IPS-15b (cell line): ENCODE results near the gene NLRC5.
"Not testable (repeated sequence)": the region's sequence is repeated elsewhere in the genome, so short reads cannot be mapped to it uniquely, and the experiment has no call there.

Experiments
- H3K27me3 ChIP-seq: one replicate; pipeline ENCODE4 v1.6.1; 2013; ENCODE audit warnings: low read length; ENCODE audit not compliant: control insufficient read depth, insufficient read depth
- H3K36me3 ChIP-seq: one replicate; pipeline ENCODE4 v1.6.1; 2013; ENCODE audit warnings: low read length; ENCODE audit not compliant: control insufficient read depth, insufficient read depth
- H3K4me1 ChIP-seq: one replicate; pipeline ENCODE4 v1.6.1; 2013; ENCODE audit warnings: mild to moderate bottlenecking, low read length; ENCODE audit not compliant: control insufficient read depth, insufficient read depth
- H3K4me3 ChIP-seq: one replicate; pipeline ENCODE4 v1.5.1; 2013; ENCODE audit warnings: low read depth, low read length
- H3K9ac ChIP-seq: one replicate; pipeline ENCODE4 v1.6.1; 2013; ENCODE audit warnings: low read depth, mild to moderate bottlenecking, low read length
- H3K9me3 ChIP-seq: one replicate; pipeline ENCODE4 v1.6.1; 2013; ENCODE audit warnings: mild to moderate bottlenecking, low read length; ENCODE audit not compliant: control insufficient read depth, insufficient read depth

The NLRC5 gene

DNA sequence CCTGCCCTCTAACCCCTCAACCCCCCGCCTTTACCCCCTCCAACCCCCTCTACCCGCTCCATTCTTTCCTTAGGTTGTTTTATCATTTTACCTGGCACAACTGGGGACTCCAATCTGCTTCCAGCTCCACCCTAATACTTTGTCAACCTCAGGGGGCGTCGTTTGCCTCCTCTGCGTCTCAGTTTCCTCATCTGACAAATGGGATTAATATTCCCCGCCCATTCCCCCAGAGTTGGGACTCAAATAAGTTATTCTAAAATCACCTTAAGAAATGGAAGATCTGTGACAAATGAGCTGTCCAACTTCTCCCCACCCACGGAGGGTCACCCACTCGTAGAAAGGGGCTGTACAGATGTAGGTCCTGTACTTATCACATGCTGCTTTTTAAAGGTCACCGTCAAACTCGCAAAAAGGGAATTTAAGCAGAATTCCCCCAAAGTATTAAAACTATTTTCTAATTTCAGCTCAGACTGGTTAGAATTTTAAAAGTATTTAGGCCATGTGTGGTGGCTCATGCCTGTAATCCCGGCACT is 62.4 kb downstream of the NLRC5 start:
- Histone ChIP-seq H3K4me1 (peaks cover 4% of the 10 kb centered on the region), H3K9ac (no peak overlapping the region), H3K27me3 (no peaks in the 10 kb centered on the region), H3K36me3 (no peaks in the 10 kb centered on the region), H3K4me3 (no peak overlapping the region), H3K9me3 (no peaks in the 10 kb centered on the region)

- Histone ChIP-seq H3K9ac (no peak overlapping the region), H3K4me3 (no peak overlapping the region), H3K9me3 (no peaks in the 10 kb centered on the region), H3K36me3 (no peaks in the 10 kb centered on the region), H3K4me1 (peaks cover 4% of the 10 kb centered on the region), H3K27me3 (no peaks in the 10 kb centered on the region)
Observed at GRCh38 chr16:57053206-57053605, 63.8 kb downstream of the NLRC5 start.

DNA sequence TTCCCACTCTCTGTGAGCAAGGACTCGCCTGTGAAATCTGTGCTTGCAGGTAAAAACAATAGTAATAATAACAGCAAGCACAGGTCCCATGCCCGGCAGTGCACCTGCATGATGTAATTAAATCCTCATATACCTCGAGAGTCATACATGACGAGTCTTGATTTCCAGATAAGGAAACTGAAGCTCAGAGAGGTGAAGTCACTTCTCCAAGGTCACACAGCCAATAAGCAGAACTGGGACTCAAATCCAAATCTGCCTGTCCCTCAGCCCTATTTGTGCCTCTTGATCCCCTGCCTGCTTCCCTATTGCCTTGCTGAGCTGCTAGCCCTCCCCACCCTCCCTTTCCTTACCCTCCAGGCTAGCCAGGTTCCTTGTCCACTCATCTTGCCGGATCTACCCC is 65.0 kb downstream of the NLRC5 start:
- Histone ChIP-seq H3K9me3 (no peaks in the 10 kb centered on the region), H3K36me3 (no peaks in the 10 kb centered on the region), H3K9ac (no peak overlapping the region), H3K4me3 (no peak overlapping the region), H3K4me1 (peaks cover 4% of the 10 kb centered on the region), H3K27me3 (no peaks in the 10 kb centered on the region)

- no peaks in the 10 kb centered on the region for H3K9me3 ChIP-seq
- peaks cover 4% of the 10 kb centered on the region for H3K4me1 ChIP-seq
- no peaks in the 10 kb centered on the region for H3K36me3 ChIP-seq
- H3K9ac ChIP-seq, result no peak overlapping the region
- H3K27me3 ChIP-seq, result no peaks in the 10 kb centered on the region
- no peak overlapping the region for H3K4me3 ChIP-seq
Observed at GRCh38 chr16:57054771-57055170, 65.4 kb downstream of the NLRC5 start.

GRCh38 chr16:57055671-57056070 is 66.3 kb downstream of the NLRC5 start:
- Histone ChIP-seq H3K27me3 (no peaks in the 10 kb centered on the region), H3K4me3 (no peak overlapping the region), H3K9ac (no peak overlapping the region), H3K4me1 (peaks cover 3% of the 10 kb centered on the region), H3K9me3 (no peaks in the 10 kb centered on the region), H3K36me3 (no peaks in the 10 kb centered on the region)

DNA sequence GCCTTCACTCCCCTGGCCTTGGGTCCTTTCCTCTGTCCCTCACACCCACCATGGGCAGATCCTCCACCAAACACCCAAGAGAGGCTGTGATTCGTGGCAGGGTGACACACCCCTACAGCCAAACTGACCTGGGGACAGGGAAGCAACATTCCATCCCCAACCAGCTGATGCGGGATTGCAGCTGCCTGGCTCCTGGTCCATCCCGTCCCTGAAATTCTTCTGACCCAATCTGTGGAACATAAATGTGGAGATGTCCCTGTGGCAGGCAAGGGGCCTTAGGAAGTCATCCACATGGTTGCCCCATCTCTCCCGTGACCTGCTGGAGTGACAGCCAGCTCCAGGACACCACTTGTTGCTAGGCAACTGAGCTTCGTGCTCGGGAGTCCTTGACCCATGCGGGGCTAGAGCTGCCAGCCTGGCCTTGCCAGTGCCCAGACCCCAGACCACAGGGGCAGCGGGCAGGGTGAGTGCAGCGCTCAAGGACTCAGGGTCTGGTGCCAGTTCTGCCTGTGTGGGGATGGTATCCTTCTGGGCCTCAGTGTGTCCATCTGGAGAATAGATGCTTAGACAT is 69.0 kb downstream of the NLRC5 start:
- Histone ChIP-seq H3K36me3 (no peaks in the 10 kb centered on the region), H3K9ac (no peak overlapping the region), H3K27me3 (no peaks in the 10 kb centered on the region), H3K4me1 (peaks cover 3% of the 10 kb centered on the region), H3K9me3 (no peaks in the 10 kb centered on the region), H3K4me3 (no peak overlapping the region)

DNA sequence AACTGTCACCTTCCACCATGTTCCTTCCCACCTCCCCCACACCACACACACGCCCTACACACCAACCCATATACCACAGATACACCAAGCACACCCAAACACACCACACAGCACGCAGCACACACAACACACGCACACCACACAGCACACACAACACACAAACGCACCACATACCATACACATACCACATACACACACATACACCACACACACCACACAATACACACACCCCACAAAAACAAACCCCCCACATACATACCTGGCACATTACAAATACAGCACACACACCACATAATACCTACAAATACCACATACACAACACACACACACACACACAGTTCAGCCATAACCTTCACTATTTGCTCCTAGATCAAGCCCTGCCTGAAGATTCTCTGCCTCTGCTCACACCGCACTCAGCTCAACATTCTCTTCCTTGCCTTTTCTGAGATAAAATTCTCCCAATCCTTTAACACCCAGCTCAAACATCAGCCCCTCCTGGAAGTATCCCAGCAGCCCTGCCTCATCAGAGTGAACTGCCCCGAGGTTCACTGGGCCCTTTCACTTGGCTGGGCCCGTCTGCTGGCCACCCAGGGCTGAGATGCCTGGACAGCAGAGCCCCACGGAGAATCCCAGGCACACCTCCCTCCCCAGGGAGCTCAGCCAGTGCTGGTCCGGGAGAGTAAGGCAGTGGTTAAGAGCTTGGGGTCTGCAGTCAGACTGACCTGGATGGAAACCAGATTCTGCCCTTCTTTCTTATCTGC is 71.1 kb downstream of the NLRC5 start:
- Histone ChIP-seq H3K4me3 (no peak overlapping the region), H3K4me1 (peaks cover under 1% of the 10 kb centered on the region), H3K9me3 (no peaks in the 10 kb centered on the region), H3K27me3 (no peaks in the 10 kb centered on the region), H3K9ac (no peak overlapping the region), H3K36me3 (no peaks in the 10 kb centered on the region)

DNA sequence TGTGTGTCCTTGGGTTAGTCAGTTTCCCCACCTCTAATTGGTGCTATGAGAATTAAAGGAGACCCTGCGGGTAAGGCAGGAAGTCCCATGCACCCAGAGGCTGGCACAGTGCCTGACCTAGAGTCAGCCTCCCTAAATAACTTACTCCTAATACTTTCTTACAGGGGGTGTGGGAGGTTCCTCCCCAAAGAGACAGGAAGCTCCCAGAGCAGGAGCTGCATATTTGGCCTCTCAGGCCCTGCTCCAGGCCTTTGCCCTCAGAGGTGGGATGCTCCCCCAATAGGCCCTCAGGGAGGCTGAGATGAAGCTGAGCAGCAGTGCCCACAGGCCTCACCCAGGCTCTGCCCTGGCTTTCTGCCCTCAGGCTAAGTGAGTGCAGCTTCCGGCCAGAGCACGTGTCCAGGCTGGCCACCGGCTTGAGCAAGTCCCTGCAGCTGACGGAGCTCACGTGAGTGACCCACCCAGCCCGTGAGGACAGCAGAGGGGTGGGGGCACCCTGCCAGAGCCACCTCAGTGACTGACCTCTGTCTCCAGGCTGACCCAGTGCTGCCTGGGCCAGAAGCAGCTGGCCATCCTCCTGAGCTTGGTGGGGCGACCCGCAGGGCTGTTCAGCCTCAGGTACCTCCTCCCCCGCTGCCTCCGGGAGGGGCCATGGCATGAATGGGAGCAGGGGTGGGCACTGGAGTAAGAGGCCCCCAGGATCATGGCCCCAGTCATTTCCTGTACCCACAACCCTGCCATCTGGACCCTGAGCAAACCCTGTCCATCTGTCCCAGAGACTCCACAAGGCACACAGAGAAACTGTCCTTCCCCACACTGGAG is 71.9 kb downstream of the NLRC5 start:
- H3K36me3 ChIP-seq, result no peaks in the 10 kb centered on the region
- no peak overlapping the region for H3K9ac ChIP-seq
- H3K27me3 ChIP-seq, result no peaks in the 10 kb centered on the region
- no peaks in the 10 kb centered on the region for H3K4me1 ChIP-seq
- no peak overlapping the region for H3K4me3 ChIP-seq
- no peaks in the 10 kb centered on the region for H3K9me3 ChIP-seq

- Histone ChIP-seq H3K9me3 (no peaks in the 10 kb centered on the region), H3K36me3 (no peaks in the 10 kb centered on the region), H3K4me3 (no peak overlapping the region), H3K4me1 (no peaks in the 10 kb centered on the region), H3K27me3 (no peaks in the 10 kb centered on the region), H3K9ac (no peak overlapping the region)
Observed at GRCh38 chr16:57062329-57062728, 73.0 kb downstream of the NLRC5 start.

- H3K9ac ChIP-seq, H3K4me1 ChIP-seq, H3K4me3 ChIP-seq, H3K27me3 ChIP-seq, H3K9me3 ChIP-seq, H3K36me3 ChIP-seq: not testable (repeated sequence)
Observed at GRCh38 chr16:57063189-57063588, 73.8 kb downstream of the NLRC5 start.

GRCh38 chr16:57064995-57065394 is 75.6 kb downstream of the NLRC5 start:
- no peaks in the 10 kb centered on the region for H3K36me3 ChIP-seq
- no peak overlapping the region for H3K4me3 ChIP-seq
- H3K27me3 ChIP-seq, result no peaks in the 10 kb centered on the region
- no peak overlapping the region for H3K9ac ChIP-seq
- H3K9me3 ChIP-seq, result no peaks in the 10 kb centered on the region
- H3K4me1 ChIP-seq, result no peaks in the 10 kb centered on the region
